GM18868 (cell line): ENCODE results near the gene CDCP1.
"Not testable (repeated sequence)": the region's sequence is repeated elsewhere in the genome, so short reads cannot be mapped to it uniquely, and the experiment has no call there.

Experiments
- ATAC-seq: cut with Tn5 transposase; IDR thresholded peaks from one replicate; pipeline ENCODE4 v1.9.1; 2021; ENCODE audit warnings: mild to moderate bottlenecking, moderate library complexity; ENCODE audit not compliant: unreplicated experiment

CDCP1 gene

DNA sequence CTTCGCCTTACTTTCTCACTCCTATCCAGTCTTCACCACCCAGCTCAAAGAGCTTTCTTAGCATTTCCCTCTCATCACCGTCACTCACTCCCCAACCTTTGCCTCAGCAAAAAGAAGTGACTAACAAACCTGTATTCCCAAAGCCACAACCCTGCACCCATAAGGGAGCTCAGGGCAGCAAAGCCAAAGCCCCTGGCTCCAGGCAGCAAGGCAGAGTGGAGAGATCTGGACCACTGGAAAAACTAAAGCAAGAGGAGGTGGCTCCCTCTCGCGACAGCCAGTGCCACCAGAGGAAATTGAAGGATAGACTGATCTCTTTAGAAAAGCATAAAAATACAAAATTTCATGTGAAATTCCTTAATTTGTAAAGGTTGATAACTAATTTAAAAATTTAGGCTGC, 25.1 kb upstream of the CDCP1 start:
- no peak for ATAC-seq

DNA sequence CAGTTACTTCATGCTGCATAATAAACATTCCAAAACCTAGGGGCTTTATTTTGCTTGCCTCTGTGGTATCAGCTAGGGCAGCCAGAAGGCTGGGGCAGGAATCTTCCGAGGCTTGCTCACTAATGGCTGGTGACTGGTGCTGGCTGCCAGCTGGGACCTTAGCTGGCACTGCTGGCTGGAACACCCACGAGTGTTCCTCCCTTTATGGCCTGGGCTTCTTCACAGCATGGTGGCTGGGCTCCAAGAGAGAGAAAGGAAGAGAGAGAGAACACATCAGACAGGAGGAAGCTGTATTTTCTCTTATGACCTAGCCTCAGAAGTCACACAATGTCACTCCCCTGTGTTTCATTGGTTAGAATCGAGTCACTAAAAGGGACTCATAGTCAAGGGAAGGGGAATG, 23.9 kb upstream of the CDCP1 start:
- no peak for ATAC-seq

DNA sequence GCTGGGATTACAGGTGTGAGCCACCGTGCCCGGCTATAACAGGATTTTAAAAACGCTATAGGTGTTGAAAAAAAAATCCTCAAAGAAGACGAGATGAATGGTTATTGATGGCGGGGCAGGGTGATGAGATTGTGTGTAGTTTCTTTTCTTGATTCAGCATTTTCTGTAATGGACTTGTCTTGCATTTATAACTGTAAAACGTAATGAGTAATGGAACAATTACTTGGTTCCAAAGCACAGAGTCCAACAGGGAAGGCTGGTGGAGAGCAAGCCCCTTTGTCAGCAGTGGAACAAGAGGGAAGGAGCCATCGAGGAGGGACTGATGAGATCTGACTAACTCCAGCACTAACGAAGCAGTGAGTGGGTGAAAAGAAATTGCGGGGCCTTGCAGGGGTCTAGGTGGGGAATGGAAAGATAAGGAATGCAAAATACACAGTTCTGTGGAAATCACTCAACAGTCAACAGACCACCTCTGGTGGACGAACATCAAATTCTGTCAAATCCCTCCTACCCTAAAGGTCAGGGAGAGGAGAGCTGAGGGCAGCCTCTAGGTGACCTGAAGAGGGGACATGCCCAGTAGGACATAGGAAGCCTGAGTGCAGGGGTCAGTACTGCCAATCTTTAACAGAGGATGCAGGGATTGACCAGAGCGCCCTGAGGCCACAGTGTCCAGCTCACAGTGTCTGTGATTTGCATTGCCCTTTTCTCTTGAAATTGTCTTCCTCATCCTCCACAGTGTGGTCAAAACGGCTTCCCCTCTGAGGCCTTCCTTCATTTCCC, 23.1 kb upstream of the CDCP1 start:
- no peak for ATAC-seq

DNA sequence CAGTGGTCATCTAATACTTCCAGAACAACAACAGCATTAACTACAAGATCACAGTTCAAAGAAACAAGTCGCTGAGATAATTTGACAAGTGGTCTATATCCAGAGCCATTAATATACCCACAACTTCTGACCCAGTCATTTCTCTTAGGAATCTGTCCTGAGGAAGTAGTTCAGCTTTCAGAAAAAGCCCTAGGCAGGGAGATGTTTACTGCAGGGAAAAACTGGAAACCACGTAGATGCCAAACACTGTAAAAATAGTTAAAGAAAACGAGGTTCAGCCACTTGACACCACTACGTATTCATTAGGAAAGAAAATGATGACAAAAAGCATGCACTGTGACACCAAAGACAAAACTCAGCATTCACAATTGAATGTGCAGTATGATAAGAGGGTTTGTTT, 22.3 kb upstream of the CDCP1 start:
- ATAC-seq, result no peak

DNA sequence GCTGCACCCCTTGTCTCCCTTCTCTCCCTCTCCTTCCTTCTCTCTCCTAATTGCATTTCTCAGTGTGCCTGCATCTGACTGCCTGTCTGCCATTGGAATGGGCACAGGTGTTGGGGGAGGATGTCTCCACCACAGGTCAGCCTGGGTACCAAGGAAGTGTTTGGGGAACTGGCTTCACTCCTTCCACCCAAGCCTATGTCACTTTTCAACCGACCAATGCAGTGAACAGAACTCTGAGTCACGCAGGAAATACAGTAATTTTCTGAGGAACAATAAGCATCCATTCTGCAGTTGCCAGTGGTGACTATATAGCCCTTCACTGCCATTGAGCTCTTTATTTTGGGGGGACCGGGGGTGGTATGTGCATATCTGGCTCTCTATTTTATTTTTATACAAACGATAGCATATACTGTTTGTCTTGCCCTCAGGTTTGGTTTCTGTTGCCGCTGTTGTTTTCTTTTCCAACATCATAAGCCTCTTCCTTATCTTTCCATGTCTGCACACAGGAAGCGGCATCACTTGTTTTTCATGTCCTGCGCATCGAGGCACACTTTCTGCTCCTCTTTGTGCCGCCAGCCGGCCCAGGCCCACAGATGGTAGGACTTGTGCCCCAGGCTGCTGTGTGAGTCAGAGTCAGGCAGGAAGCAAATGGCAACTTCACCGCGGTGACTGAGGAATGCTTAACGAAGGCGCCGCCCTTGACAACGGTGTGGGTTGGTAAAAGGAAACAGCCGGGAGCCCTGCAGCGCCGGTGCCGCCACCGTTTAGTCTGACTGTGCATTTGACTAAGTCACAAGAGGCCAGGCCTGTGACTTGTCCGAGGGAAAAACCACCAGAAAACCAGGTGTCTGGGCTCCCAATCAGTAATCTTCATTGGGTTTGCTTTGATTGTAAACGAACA, 21.1 kb upstream of the CDCP1 start:
- ATAC-seq, result no peak

DNA sequence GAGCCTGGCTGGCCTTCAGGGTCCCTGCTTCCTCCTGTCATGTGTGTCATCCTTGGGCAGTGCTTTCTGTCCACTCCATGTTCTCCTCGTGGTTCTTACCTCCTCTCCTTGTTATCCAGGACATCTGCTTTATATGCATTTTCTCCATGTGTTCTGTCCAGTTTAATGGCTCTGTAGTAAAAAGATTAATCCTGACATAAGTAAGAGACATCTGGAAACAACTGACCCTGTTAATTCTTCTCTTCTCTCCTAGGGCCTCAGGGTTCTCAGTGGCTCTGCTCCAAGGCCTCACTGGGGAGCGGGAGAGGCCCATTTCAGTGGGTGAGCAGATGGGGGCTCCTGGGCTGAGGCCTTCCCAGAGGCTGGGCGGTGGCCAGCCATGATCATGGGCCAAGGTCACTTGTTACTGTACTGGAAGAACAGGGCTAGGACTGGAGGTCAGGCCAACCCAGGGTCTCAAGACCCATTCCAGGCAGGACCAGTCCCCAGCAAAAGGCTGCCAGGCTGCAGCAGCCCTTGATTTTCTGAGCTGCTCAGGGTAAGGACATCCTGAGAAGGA, 20.2 kb upstream of the CDCP1 start:
- ATAC-seq, result no peak

DNA sequence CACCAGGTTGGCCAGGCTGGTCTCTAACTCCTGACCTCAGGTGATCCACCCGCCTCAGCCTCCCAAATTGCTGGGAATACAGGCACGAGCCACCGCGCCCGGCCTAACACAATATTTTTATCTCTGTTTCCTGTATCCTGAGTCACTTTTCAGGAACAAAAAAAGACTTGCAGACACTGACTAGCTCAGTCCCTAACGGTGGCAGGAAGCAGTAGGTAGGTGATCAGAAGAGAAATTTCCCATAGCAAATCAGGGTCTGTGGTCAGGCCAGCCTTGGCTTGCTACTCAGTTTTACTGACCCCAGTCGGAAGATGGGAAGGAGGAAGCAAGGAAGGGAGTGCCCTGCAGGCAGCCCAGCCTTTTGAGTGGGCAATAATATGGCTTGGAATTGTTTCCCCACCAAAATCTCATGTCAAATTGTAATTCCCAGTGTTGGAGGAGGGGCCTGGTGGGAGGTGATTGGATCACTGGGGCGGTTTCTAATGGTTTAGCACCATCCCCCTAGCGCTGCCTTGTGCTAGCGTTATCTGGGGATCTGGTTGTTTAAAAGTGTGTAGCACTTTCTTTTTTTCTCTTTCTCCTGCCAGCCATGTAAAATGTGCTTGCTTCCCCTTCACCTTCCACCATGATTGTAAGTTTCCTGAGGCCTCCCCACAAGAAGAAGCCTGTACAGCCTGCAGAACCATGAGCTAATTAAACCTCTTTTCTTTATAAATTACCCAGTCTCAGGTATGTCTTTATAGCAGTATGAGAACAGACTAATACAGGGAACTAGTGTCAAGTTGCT, 19.5 kb upstream of the CDCP1 start:
- ATAC-seq, result no peak

DNA sequence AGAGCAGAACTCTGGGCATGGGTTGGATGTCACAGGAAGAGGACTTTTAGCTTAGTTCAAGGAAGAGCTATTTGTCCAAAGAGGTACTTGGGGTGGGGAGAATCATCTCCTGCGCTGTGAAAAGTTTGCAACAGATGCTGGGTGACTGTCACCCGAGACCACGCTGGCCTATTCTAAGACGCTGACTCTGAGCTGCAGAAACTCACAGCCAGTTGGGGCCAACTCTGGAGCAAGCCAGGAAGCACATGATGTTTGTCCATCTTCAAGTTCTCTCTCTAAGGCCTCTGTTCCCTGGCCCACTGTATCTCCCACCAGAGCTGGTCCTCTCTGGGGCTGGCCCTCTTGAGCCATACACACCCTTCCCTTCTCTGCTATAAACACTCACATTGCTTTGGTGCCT, 17.9 kb upstream of the CDCP1 start:
- ATAC-seq, result no peak

DNA sequence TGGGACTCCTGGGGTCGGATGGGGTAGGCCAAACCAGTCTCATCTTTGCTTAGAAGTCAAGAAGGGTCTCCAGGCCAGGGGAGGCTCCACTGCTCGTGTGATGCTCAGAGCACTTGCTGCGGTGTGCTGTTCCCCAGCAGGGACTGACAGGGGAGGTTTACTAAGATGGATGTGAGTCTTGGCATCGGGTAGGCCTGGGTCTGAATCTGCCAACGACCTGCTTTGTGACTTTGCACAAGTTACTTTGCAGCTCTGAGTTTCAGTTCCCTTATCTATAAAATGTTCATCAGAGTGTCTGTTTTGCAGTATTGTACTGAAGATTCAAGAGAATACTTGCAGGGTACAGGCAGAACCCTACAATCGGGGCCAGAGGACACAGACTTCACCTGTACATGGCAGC, 17.3 kb upstream of the CDCP1 start:
- peak; percentile 38 for ATAC-seq

DNA sequence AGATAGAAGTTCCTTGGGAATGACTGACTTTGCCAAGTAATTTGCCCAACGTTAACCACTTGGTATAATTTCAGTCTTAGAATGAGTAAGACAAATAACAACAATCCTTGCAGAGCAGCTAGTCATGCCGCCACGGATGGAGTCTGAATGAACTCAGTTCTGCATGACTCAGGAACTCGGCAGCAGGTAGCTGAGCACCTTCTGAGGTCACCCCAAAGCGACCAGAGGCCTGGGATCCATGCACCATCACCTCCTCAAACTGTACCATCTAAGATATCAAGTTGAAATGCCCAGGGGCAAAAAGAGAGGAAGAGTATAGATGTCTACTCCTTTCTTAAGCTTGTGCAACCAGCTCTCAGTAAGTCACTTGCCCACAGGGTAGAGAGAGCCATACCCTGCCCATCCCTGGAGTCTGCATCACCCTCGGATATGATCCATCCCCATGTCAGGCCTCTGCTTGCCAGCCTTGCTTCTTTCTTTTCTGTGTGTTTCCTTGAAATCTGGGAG, 8.5 kb upstream of the CDCP1 start:
- no peak for ATAC-seq

DNA sequence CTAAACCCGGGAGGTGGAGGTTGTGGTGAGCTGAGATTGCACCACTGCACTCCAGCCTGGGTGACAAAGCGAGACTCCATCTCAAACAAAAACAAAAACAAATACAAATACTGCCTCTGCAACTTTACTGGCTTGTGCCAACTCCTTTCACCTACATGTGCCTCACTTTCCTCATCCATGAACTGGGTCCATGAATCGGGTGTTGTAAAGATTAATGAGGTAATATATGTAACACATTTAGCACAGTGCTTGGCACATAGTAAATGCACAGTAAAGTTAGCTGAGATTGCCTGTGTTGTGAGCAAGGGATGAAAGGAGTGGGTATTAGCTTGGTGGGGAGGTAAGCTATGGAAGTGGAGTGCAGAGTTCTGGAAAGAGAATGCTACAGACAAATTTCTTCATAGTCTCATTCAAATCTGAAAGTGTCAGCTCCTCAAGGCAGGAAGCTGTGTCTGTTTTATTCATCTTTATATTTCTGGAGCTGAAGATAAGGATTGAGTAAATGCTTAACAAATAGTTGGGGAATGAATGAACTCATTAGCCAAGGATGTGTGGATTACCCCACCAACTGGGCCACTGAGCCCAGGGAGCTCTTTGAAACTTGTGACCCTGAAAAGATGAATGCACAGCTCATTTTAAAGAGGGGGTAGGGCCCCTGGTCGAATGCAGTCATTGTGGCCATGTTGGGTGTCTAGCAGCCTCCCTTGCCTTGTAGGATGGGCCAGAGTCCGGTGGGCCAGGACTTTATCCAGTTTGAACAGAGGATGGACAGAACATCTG, 7.7 kb upstream of the CDCP1 start:
- no peak for ATAC-seq

DNA sequence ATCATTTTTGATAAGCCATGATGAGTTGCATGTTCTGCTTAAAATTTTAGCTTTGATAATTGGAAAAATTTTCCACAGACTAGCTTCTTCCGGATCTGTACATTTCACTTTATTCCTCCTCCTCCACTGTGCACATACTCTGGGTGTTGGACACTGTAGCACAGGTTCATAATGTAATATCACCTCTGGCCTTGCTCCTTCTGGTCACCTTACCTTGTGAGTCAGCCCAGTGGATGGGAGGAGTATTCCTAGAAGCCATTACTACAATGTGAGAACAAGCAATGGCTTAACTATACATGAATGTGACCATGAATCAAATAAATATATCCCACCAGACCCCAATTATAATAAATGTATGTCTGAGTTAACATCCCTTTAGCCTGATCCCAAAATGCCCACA, 6.1 kb upstream of the CDCP1 start:
- no peak for ATAC-seq

DNA sequence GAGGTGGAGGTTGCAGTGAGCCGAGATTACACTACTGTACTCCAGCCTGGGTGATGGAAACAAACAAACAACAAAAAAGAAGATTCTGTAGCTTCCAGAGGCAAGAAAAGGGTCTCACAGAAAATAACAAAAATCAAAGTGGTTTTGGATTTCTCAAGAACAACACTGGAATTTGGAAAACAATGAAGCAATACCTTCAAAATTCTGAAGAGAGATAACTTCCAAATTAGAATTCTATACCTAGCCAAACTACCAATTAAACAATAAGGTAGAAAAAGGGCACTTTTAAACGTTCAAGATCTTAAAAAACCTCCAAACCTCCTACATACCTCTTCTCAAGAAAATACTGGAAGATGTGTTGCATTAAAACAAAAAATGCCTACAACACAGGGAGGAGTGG, 4.9 kb upstream of the CDCP1 start:
- ATAC-seq, result no peak

DNA sequence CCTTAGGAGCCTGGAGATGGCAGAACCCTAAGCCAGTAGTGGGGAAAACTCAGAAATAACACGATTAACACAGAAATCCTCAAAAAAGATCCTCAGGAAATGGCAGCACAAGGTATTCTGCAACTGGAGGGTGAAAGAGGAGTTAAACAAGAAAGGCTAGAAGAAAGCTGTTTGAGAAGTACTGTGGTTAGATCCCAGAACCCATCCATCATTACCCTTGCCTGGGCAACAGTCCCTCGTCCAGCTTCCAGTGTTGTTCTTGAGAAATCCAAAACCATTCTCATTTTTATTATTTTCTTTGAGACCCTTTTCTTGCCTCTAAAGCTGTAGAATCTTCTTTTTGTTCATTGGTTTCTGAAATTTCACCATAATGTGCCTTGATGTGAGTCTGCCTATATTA, 2.7 kb upstream of the CDCP1 start:
- ATAC-seq, result no peak

DNA sequence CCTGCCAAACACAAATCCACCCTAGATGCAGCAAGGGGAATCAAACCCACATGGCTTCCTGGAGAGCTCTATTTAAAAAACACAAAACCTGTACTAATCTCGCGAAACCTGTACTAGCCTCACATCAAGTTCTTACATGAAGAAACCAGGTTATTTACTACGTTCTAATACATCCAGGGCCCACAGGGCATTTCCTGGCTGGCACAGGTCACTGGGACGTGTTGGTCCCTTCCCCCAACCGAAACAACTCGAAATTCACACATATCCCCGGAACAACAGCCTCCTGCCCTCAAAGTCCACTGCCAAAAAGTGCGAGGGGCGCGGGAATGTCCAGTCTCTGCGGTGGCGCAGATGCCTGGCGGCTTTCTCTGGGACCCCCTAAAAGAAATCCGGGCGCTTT, 955 bp downstream of the CDCP1 start:
- no peak for ATAC-seq

DNA sequence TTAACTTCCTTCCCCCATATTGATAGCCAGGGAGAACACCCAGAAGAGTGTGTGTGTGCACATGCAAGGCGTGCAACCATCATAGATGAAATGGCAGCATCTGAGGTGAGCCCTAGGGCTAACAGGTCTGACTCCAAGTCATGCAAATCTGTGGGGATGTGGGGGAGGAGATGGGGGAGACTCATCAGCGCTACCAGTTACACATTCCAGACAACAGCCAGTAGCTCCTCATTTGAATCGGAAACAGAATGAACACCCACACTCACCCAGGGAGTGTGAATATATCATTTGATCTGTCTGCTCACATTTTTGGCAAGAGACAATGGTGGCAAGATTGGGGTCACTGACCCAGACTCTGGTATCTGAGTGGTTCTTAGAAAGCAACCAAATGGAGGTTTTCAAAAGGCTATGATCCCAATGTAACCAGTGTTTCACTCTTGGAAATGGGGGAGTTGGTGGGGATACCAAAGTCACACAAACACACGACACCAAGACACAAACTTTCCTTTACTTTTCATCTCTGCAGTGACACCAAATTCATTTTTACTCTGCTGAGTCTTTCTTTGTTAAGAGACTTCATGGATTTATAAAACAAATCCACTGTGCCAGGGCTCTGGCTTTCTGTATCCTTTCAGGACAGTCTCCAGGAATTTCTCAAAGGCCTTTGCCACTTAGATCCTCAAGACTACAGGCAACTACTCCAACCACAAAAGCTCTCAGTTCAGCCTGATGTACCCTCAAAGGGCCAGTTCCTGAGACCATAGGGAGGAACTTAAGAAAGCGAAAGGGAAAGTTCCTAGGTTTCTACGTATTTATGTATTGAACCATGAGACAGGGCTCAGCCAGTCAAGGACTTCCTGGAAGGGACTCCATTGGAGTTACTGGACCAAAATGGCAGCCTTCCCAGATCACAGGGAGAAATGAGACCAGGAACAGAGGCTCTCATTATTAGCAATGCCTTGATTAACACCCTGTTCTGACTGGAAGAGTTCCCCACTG, 2.2 kb downstream of the CDCP1 start:
- ATAC-seq, result no peak

DNA sequence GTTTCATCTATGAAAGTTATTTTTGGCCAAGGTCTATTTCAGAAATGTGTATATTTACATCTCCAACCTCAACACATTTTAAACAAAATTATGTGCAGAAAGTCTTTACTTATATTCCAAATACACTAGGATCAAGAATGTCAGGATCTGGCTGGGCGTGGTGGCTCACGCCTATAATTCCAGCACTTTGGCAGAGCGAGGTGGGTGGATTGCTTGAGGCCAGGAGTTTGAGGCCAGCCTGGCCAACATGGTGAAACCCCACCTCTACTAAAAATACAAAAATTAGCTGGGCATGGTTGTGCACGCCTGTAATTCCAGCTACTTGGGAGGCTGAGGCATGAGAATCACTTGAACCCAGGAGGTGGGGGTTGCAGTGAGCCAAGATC, 5.4 kb downstream of the CDCP1 start:
- ATAC-seq, result not testable (repeated sequence)

DNA sequence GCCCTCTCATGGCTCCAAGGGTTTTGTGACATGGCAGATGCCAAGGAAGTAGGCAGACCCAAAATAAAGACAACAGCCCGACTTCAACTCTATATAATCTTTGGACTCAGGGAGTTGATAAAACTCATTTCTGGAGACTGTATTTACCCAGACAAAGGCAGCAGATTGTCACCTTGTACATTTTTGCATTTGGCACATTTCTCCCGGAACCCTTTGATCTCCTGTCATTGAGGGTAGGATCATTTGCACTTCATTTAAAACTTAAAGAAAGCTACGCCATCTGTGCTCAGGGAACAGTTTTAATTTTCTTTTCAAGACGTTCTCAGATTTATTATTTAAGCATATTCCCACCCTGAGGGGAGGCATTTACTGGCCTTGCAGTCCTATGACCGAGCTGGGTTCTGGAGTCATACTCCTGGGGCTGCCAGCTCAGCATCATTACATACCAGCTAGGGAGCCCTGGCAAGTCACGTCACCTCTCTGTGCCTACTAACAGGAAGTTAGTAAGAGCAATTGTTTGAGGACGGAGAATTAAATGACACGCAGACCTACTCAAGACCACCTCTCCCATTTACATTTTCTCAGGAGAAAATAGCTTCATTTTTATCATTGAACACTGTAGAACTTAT, 5.9 kb downstream of the CDCP1 start:
- ATAC-seq, result no peak
